ENCODE measurements around the gene CAMKK1.
A peak's percentile ranks its signal among the peaks of the same experiment; 100 is the strongest.

CAMKK1 gene

GRCh38 chr17:3917391-3917931 lies 24.6 kb upstream of the CAMKK1 start:
- DNase-seq (ENCODE audit: low read depth) = no peak

GRCh38 chr17:3916825-3917224 lies 24.0 kb upstream of the CAMKK1 start:
- no peak for DNase-seq (ENCODE audit: low read depth)

DNA sequence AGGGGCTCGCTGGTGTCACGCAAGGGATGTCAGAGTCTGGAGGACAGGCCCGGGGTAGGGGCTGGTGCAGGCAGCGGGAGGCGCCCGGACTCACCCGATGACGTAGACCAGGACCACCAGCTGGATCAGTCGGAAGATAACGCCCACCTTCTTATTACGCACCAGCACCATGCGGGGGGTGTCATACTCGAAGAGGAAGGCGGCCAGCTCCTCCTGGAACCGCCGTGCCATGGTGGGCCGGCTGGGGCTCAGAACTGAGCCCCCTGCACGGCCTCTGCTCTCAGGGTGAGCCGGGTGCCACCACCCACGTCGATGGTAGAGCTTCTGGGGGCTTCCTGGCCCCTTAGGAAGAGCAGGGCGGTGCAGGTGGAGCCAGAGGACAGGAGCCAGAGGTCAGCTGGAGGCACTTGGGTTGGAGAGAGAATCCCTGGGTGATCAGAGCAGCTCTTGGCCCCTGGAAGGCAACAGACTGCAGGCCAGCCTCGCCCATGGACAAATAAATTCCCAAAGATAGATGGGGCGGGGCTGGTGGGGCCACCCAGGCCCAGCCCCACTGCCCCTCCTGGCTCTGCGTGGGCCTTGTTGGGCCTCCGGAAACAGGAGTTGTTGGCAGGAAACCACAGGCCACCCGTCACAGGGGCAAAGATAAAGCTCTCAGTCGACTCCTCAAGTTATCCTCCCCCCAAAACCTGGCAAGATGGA lies 23.3 kb upstream of the CAMKK1 start, which contains the start of gene P2RX1:
P2RX1 (minus strand) TSS at position 471 of the 702 bp plus-strand sequence; CDS start at position 231, 240 bp downstream.
- no peak for DNase-seq (ENCODE audit: low read depth)

GRCh38 chr17:3915581-3915994 lies 22.7 kb upstream of the CAMKK1 start:
- DNase-seq (ENCODE audit: low read depth) = no peak

DNA sequence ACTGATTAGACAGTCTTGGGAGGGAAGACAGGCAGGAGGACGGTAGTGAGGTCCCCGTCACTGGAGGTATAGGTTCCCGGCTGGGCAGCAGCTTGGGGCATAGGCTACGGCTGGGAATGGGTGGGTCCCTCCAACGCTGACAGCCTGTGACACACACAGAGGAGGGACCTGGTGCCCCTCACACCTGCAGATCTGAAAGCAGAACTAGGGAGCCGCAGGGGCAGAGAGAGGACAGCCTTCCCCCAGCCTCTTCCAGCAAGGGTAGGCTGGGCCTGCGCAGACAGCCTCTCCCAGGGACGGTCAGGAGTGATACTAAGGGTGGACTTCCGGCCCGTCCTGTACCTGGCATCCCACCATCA lies 21.4 kb upstream of the CAMKK1 start:
- DNase-seq (ENCODE audit: low read depth) = no peak

- DNase-seq (ENCODE audit: low read depth) = peak; percentile 67
Observed at GRCh38 chr17:3913531-3914311, 20.9 kb upstream of the CAMKK1 start.

DNA sequence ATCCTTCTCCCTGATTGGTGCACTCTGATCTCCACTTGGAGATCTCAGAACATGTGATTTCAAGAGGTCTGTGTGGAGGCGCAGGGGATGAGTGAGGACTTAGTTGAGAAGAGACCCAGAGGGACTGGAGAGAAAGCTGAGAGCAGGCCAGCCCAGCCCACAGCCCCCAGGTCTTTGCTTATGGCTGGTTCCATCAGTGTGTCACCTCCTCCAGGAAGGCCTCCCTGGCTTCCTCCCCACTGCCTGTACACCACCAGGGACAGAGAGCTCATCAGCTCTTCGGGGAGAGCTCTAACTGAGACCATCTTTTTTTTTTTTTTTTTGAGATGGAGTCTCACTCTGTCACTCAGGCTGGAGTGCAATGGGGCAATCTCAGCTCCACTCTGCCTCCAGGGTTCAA lies 20.0 kb upstream of the CAMKK1 start:
- no peak for DNase-seq (ENCODE audit: low read depth)

- DNase-seq (ENCODE audit: low read depth) = peak; percentile 40
Observed at GRCh38 chr17:3911271-3912053, 18.6 kb upstream of the CAMKK1 start.

DNA sequence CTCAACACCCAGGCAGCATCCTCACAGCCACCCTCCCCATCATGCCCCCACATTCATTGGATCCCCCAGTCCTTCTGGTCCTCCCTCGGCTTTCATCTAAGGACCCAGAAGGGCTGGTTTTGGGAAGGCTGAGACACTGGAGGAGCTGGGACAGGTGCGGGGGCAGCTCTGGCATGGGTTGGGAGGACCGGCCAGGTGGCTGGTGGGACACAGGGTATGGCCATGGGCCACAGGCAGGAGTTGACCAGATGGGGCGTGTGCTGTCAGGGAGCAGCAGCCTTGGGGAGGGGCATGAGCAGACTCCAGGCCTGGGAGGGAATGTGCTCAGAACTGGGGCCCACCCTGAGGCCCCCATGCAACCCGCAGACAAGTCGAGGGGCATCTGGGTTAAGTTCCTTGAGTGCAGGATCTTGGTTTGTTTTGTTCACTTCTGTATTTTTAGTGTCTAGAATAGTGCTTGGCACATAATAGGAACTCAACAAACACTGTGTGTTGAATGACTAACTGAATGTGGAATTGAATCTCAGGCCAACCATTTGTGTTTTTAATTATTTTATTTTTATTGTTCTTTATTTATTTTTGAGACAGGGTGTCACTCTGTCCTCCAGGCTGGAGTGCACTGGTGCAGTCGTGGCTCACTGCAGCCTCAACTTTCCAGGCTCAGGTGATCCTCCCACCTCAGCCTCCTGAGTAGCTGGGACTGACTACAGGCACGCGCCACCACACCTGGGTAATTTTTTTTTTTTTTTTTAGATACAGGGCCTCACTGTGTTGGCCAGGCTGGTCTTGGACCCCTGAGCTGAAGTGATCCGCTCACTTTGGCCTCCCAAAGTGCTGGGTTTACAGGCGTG lies 17.8 kb upstream of the CAMKK1 start:
- DNase-seq (ENCODE audit: low read depth) = no peak

DNA sequence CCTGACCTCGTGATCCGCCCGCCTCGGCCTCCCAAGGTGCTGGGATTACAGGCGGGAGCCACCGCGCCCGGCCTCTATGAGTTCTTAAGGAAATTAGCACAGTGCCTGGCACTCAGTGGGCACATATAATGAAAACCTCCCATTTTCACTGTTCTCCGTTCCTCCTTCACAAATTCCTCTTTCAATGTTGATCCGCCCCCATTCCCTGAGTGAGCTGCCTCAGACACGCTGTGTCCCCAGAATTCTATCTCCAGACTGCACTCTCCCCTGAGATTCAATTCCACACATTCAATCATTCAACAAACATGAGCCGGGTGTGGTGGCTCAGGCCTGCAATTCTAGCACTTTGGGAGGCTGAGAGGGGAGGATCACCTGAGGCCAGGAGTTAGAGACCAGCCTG lies 16.4 kb upstream of the CAMKK1 start:
- DNase-seq (ENCODE audit: low read depth) = no peak

- no peak for DNase-seq (ENCODE audit: low read depth)
Observed at GRCh38 chr17:3907483-3908216, 14.8 kb upstream of the CAMKK1 start.

DNA sequence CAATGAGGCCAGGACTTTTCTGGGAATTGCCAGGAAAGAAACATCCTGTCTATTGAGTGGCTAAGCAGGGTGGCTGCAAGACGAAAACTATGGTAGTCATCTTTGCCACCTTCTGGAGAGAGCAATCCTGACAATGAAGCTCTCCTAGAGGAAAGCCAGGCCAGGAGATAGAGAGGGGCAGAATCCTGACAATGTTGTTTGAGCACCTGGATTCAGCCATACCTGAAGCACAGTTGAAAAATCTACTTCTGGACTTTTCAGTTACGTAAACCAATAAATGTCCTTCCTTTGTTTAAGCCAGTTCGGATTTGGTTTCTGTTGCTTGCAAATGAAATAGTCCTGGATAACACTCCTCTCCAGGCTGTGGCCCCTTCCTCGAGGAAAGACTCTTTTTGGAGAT lies 14.0 kb upstream of the CAMKK1 start:
- DNase-seq (ENCODE audit: low read depth) = no peak

DNA sequence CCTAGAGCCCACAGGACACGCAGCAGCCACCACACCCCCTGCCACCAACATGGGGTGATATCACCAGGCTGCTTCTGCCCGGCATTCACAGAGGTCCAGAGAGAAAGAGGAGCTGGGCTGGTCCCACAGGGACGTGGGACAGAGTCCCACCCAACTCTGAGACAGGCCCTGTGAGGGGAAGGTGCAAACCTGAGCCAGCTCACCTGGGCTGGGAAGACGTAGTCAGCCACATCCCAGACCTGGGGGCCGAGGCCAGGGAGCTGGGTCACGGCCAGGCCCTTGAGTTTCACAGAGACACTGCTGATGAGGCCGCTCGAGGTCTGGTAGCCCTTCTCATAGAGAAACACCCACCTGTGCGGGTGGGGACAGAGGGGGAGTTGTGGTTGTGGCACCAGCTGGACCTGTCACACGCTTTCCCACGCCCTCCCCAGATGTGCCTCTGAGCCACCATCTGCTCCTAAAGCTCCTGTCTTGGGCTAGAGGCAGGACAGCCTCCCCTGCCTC lies 12.2 kb upstream of the CAMKK1 start:
- DNase-seq (ENCODE audit: low read depth) = no peak

DNA sequence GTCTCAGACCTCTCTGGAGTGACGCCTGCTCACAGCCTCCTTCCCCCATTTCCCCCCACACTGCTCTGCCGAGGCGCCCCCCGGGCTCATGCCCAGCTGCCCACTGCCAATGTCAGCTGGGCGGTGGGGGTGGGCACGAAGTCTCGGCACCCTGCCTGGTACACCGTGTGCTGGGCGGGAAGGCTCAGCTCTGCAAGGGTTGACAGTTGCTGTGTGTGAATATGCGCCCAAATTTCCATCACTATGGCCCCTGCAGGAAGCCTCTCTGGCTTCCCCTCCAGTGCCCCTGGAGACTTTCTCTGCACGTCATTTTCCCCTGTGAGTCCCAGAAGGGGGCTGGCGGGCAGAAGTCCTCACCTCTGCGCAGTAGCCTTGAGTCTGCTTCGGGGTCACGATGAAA lies 11.6 kb upstream of the CAMKK1 start:
- DNase-seq (ENCODE audit: low read depth) = no peak

DNA sequence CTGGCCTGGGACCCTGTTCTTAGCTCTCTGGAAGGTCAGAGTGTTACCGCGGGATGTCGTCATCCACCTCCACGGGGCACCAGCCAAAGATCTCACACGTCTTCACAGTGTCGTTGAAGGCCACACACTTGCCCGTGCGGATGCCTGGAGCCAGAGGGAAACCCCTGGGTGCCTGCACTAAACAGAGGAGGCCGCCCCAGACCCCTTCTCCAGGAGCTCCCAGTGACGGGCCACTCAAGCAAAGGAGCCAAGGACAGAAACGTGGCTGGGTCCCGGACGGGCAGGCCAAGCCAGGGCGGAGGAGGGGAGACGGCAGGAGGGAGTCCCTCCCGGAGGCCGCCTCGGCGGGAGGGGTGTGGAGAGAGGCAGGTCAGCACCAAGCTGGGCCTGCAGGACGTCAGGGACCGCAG lies 11.0 kb upstream of the CAMKK1 start:
- no peak for DNase-seq (ENCODE audit: low read depth)

- no peak for DNase-seq (ENCODE audit: low read depth)
Observed at GRCh38 chr17:3903051-3903825, 10.4 kb upstream of the CAMKK1 start.

- DNase-seq (ENCODE audit: low read depth) = no peak
Observed at GRCh38 chr17:3900646-3901045, 7.8 kb upstream of the CAMKK1 start.

- DNase-seq (ENCODE audit: low read depth) = no peak
Observed at GRCh38 chr17:3897731-3898130, 4.9 kb upstream of the CAMKK1 start.

DNA sequence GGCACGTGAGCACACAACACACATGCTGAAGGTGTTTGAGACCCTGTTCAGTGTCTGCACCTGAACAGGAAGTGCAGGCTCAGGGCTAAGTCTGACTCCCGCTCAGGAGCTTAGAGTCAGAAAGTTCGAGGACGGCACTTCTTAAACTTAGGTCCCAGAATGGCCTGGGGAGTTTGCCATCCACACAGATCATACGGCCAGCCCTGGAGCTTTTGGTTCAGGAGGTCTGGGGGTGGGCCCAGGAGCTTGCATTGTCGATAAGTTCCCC lies 4.0 kb upstream of the CAMKK1 start:
- DNase-seq (ENCODE audit: low read depth) = no peak

Data from activated T-helper 9 cell treated with anti-CD3 and anti-CD28 coated beads, Interleukin-2, amount 50 U/mL, for 16 hours (primary cell).